CD4-positive, alpha-beta T cell treated with Interferon alpha-2 for 1 hour (primary cell): ENCODE results near the gene BEST2.
A peak's percentile ranks its signal among the peaks of the same experiment; 100 is the strongest.

Source experiments
- DNase-seq, 2 donors: peaks; one replicate each; pipeline ENCODE4 v3.0.0-alpha.2; 2020 to 2022

Gene BEST2

GRCh38 chr19:12770922-12771321 is 19.3 kb downstream of the BEST2 start:
- no peak for DNase-seq

GRCh38 chr19:12772323-12772722 is 20.7 kb downstream of the BEST2 start:
- no peak for DNase-seq

- DNase-seq: no peak
These were observed 22.0 kb downstream of the BEST2 start for GRCh38 chr19:12773571-12773970.

- DNase-seq: peak; percentile 59 to 73
These were observed 23.3 kb downstream of the BEST2 start, which contains the start of gene HOOK2 for GRCh38 chr19:12774588-12775555. TSS of gene HOOK2 (minus strand) at chr19:12775552. CDS start at chr19:12775449, 103 bp downstream.

GRCh38 chr19:12777217-12778016 is 25.8 kb downstream of the BEST2 start:
- peak; percentile 77 to 86 for DNase-seq

GRCh38 chr19:12778017-12778904 is 26.7 kb downstream of the BEST2 start:
- DNase-seq: peak; percentile 55 to 60

- no peak for DNase-seq
These were observed 27.2 kb downstream of the BEST2 start for GRCh38 chr19:12778905-12779161.

GRCh38 chr19:12779162-12779993 is 27.8 kb downstream of the BEST2 start:
- no peak for DNase-seq

GRCh38 chr19:12782174-12782423 is 30.5 kb downstream of the BEST2 start:
- DNase-seq: no peak

- DNase-seq: peak; percentile 94 to 95
These were observed 31.1 kb downstream of the BEST2 start for GRCh38 chr19:12782424-12783290.

- DNase-seq: peak in 1 of 2 donors; percentile 51
These were observed 31.8 kb downstream of the BEST2 start for GRCh38 chr19:12783291-12783848.

- peak; percentile 43 to 57 for DNase-seq
These were observed 32.3 kb downstream of the BEST2 start for GRCh38 chr19:12783849-12784393.

GRCh38 chr19:12784394-12784870 is 32.8 kb downstream of the BEST2 start:
- peak in 1 of 2 donors; percentile 52 for DNase-seq

- DNase-seq: peak; percentile 66 to 81
These were observed 33.4 kb downstream of the BEST2 start for GRCh38 chr19:12784871-12785430.

GRCh38 chr19:12785431-12786031 is 33.9 kb downstream of the BEST2 start:
- peak; percentile 39 to 42 for DNase-seq

GRCh38 chr19:12786141-12786870 is 34.7 kb downstream of the BEST2 start:
- DNase-seq: peak; percentile 55 to 82

GRCh38 chr19:12786952-12787351 is 35.4 kb downstream of the BEST2 start:
- no peak for DNase-seq

- DNase-seq: no peak
These were observed 35.9 kb downstream of the BEST2 start for GRCh38 chr19:12787458-12787857.
